ENCODE data around the gene ASAP2.
A peak's percentile ranks its signal among the peaks of the same experiment; 100 is the strongest.

ASAP2 gene

DNA sequence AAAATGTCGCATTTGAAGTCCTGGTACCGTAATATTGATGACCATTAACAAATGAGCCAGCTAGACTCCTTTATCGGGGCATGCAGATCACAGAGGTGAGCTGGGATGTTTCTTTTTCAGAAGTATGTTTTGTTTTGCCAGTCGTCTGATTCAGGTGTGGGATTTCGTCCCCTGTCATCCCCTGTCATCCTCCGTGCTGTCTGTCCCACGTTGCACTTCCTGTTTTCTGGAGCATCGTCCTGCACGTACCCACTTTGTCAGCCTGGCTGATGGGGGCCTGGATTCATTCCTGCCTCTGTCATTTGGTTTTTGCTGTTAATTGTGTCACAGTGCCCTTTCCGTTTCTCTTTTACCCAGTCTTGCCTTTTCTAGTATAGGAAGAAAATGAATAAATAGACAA is 72.8 kb downstream of the ASAP2 start:
- no peak for DNase-seq

DNA sequence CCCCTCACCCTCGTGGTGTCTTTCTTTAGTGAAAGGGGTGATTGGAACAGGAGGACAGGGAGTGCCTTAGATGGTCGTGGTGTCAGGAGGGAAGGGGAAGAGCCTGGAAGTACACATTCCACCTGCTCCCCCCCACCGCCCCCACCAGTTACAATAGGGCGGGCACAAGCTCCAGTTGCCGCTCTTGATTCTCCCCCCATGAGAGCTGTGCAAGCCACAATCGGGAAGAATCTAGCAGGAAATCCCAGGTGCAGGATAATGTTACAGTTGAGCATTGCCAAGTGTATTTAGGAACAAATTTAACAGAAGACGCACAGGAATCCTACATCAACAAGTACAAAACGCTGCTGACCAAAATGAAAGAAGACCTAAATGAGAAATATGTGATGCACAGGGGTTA is 73.6 kb downstream of the ASAP2 start:
- DNase-seq = no peak

GRCh38 chr2:9281145-9281544 is 74.5 kb downstream of the ASAP2 start:
- DNase-seq = no peak

DNA sequence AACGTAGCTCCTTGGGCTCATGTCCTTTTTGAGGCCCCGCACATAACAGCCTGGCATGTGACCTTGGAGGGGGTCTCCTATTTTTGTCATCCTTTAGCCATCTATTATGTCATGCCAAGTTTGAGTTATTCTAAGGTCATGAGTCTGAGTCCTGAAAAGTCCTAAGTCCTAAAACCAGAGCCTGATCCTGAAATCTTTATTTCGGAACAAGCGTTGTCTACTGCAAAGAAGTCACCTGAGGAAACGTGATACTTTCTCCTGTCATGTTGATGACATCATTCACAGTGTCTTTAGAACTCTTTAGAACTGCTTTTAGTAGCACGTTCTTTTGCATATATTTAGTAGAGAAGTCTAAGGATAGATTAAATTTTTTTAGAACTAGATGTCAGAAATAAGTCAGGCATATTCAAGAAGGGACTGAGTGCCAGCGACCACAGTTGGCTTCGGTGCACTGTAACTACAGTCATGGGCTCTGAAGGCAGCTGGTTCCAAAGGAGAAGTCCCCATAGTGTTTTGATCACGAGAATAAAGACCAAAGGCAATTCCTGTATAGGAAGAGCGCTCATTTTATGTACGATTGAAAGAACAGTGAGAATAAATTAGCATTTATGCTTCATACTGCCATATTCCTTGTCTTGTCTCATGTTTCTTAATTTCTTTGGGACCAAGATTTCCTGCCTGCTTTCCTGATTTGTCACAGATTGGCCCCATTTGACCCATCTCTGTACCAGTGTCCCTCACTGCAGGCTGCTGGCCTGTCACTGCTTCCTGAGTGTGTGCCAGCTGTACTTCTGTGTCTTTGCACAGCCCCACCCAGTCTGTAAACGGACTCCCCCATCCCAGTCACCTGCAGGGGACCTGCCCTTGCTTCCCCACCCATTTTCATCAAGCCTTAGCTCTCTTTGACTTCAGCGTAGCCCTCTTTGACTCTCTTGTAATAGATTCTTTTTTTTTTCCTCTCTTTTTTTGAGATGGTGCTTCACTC is 75.8 kb downstream of the ASAP2 start:
- DNase-seq = peak; percentile 36

- no peak for DNase-seq
Measured at GRCh38 chr2:9284521-9285297, 78.1 kb downstream of the ASAP2 start.

GRCh38 chr2:9285385-9285920 is 78.8 kb downstream of the ASAP2 start:
- no peak for DNase-seq

GRCh38 chr2:9285921-9286320 is 79.3 kb downstream of the ASAP2 start:
- DNase-seq = peak; percentile 16

GRCh38 chr2:9286554-9287399 is 80.2 kb downstream of the ASAP2 start:
- DNase-seq = peak; percentile 15

DNA sequence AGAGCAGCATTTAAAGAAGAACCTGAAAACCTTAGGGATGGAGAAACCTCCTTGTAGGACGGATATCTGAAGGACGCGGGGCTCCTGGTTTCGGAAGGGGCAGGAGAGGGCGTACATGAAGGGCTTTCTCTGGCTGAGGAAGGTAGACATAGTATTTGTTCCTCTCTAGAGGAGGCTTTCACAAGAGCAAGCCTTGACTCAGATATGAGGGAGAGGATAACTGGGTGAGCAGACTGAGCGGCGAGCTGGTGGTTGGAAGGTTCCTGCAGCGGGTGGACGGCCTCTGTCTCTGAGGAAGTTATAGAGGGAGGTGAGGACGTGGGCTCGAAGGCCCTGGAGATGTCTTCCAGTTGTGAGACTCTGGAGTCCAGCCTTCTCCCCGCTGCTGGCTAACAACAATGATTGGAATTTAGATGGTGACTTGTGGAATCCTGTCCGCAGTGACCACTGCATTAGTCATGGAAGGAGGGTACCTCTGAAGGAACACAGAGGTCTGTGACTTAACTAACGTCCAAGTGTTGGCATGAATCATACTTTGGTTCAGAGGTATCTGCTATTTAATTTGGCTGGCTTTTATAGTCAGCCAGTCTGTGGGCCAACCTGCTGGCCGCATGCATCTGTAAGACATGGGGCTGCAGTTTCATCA is 80.9 kb downstream of the ASAP2 start:
- peak; percentile 100 for DNase-seq

GRCh38 chr2:9288233-9288632 is 81.6 kb downstream of the ASAP2 start:
- peak; percentile 97 for DNase-seq

- peak; percentile 81 for DNase-seq
Measured at GRCh38 chr2:9288681-9289338, 82.2 kb downstream of the ASAP2 start.

DNA sequence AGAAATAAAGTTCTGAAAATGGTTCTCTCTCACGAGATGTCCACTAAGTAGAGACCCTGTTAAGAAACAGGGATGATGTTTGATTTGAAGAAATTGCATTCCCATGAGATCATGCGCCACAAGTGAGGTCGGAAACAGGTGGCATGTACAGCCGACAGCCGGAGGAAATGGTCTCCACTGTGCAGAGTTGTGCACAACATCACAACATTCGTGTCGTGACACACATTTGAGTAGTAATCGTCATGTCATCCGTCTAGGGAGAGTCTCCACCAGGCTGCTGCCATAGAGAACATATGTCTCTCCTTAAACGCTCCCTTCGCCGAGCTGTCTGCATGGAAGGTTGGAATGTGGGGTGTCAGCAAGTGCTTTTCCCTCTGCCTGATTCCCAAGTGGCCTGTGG is 84.7 kb downstream of the ASAP2 start:
- DNase-seq = peak; percentile 9

DNA sequence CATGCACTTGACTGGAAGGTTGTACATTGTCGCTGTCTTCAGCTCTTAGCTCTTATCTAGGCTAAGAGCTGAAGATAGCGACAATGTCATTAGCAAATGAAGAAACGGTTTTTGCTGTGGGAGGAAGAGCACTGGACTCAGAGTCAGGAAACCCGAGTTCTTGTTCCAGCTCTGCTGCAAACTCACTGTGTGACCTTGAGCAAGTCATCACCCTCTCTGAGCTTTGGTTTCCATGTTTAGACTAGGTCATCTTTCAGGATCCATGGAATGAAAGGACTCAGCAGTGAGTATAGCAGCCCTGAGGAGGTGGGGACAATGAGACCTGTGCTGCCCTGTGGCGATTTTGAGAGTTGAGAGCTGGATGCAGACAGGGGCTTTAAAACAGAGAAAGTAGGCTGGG is 85.3 kb downstream of the ASAP2 start:
- DNase-seq = no peak

- no peak for DNase-seq
Measured at GRCh38 chr2:9292426-9292825, 85.8 kb downstream of the ASAP2 start.

DNA sequence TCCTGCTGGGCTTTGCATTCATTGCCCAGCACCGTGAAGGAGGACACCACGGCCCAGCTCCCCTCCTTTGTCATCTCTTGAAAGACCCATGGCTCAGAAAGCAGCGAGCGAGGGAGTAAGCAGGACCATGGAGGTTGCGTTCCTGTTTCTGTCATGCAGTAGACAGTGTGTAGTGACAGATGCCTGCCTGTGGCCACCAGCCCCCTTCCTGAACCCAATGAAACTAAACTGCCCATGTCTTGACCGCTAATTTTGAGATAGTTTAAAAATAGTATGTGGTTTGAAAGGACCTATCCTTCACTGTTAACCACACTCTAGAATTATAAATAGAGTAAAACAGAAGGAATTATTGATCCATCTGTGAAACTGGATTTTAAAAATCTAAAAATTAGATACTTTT is 88.2 kb downstream of the ASAP2 start:
- no peak for DNase-seq

DNA sequence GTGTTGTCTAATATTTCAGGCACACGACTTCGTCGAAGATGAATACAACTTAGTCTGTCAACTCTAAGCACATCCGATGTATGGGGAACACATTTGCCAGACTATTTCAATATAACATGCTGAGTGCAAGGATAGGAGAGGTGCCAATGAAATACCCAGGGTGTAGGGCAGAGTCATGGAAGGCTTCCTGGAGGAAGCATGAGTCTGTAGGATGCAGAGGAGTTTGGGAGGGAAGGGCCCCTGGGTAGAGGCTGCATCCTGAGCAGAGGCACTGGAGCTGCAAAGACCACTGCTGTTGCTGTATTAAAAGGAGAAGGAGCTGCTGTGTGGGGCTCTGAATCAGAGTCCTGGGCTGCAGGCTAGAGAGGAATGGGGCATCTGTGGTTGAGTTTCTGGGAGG is 89.9 kb downstream of the ASAP2 start:
- no peak for DNase-seq

- no peak for DNase-seq
Measured at GRCh38 chr2:9297156-9297555, 90.5 kb downstream of the ASAP2 start.

- no peak for DNase-seq
Measured at GRCh38 chr2:9297807-9298206, 91.2 kb downstream of the ASAP2 start.

GRCh38 chr2:9298583-9298982 is 92.0 kb downstream of the ASAP2 start:
- DNase-seq = no peak

- no peak for DNase-seq
Measured at GRCh38 chr2:9299161-9300100, 92.8 kb downstream of the ASAP2 start.

All from fibroblast of skin of back (primary cell).